ENCODE measurements around the gene SLC27A5.

DNA sequence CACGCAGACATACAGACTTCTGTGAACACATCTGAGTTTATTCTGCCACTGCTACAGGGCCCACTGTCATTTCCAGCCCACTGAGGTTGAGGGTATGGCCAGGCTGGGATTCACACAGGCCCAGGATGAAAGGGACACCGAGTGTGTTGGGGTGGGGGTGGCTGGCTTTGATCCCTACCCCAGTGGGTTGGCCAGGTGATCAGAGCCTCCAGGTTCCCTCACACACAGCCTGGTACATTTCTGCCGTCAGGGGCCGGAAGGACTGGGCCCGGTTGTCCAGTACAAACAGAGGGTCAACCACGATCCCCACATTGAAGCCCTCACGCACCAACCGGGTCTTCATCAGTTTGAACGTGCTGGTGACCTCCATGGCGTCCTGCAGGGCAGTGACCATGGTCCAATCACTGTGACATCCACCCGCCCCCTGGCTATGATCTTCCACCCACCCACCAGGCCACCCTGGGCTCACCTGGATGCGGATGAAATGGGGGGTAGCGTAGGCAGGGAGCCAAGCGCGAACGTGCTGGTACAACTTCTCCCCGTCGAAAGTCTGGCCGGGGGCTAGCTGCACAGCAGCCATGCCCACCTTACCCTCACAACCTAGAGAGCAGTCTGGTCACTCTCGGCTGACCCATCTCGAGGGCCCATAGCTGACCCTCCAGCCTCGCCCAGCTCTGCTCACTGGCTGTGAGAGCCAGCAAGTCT, 13.3 kb downstream of the SLC27A5 start:
- TF ChIP-seq TRIM24 (CRISPR knock-in tag; IDR thresholded peaks at IDR 0.05) (no peak), SMARCC2 (IDR thresholded peaks at IDR 0.05) (no peak), ZNF274 (CRISPR knock-in tag; IDR thresholded peaks at IDR 0.05) (0 out of 2 replicates have a peak, but pooled peaks have one; percentile 11), RNF2 (conservative IDR thresholded peaks at IDR 0.05; ENCODE audit: low read depth) (no peak), SMAD3 (CRISPR knock-in tag; IDR thresholded peaks at IDR 0.05) (no peak), MZF1 (CRISPR knock-in tag; IDR thresholded peaks at IDR 0.05; ENCODE audit: borderline replicate concordance) (no peak)
- TF ChIP-seq, protein P1, sequence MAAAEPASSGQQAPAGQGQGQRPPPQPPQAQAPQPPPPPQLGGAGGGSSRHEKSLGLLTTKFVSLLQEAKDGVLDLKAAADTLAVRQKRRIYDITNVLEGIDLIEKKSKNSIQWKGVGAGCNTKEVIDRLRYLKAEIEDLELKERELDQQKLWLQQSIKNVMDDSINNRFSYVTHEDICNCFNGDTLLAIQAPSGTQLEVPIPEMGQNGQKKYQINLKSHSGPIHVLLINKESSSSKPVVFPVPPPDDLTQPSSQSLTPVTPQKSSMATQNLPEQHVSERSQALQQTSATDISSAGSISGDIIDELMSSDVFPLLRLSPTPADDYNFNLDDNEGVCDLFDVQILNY (CRISPR knock-in tag; conservative IDR thresholded peaks at IDR 0.05), result no peak

Data from HepG2 (cell line).